Body of pancreas (tissue), 4 donors: ENCODE measurements around the gene GCNA.

ENCODE experiments used
- POLR2A ChIP-seq, 3 donors: fragments of 450-650 bp; IDR thresholded peaks; one replicate each; pipeline ENCODE4 v1.6.1; 2016; ENCODE audit warnings: antibody characterized with exemption in 3 of 3, mild to moderate bottlenecking in 2 of 3
- TF ChIP-seq, protein P1 (sequence below), 7 experiments: fragments of 450-650 bp in 4 of 7; fragments of 200-600 bp in 3 of 7; sonication (generic) in 3 of 7; IDR thresholded peaks; one replicate each; pipeline ENCODE4 v1.5.1; 2016 to 2019; ENCODE audit warnings: antibody characterized with exemption in 7 of 7

GRCh38 chrX:71542411-71542810, 35.8 kb upstream of the GCNA start:
- TF ChIP-seq, protein P1, sequence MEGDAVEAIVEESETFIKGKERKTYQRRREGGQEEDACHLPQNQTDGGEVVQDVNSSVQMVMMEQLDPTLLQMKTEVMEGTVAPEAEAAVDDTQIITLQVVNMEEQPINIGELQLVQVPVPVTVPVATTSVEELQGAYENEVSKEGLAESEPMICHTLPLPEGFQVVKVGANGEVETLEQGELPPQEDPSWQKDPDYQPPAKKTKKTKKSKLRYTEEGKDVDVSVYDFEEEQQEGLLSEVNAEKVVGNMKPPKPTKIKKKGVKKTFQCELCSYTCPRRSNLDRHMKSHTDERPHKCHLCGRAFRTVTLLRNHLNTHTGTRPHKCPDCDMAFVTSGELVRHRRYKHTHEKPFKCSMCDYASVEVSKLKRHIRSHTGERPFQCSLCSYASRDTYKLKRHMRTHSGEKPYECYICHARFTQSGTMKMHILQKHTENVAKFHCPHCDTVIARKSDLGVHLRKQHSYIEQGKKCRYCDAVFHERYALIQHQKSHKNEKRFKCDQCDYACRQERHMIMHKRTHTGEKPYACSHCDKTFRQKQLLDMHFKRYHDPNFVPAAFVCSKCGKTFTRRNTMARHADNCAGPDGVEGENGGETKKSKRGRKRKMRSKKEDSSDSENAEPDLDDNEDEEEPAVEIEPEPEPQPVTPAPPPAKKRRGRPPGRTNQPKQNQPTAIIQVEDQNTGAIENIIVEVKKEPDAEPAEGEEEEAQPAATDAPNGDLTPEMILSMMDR (IDR thresholded peaks at IDR 0.05): no peak
- no peak for TF ChIP-seq POLR2A (IDR thresholded peaks at IDR 0.05)
